Gastroesophageal sphincter (tissue), 4 donors: Measurements from ENCODE around the gene ZBTB8A. TPM values are rescaled to one million over a fixed set of nuclear protein-coding genes. Genes with fewer than 3 reads are reported as not detected.
"Not testable (repeated sequence)": the region's sequence is repeated elsewhere in the genome, so short reads cannot be mapped to it uniquely, and the experiment has no call there.

Experiments
- ATAC-seq: fragments of 150-250 bp; one replicate; pipeline ENCODE4 v1.9.1; 2016; ENCODE audit warnings: mild to moderate bottlenecking, moderate library complexity
- H3K27ac ChIP-seq, 4 donors: fragments of 200-600 bp; sonication (generic) in 3 of 4; 1 replicate in 3 of 4; 2 replicates in 1 of 4; pipeline ENCODE4 v1.5.1; 2016 to 2019
- H3K27me3 ChIP-seq: fragments of 200-600 bp; sonication (generic); one replicate; pipeline ENCODE4 v1.5.1; 2019
- H3K36me3 ChIP-seq, 2 donors: fragments of 200-600 bp; sonication (generic); one replicate each; pipeline ENCODE4 v1.5.1; 2019; ENCODE audit warnings: control low read depth in 1 of 2
- H3K4me1 ChIP-seq, 3 donors: fragments of 200-600 bp; sonication (generic); 1 replicate in 2 of 3; 2 replicates in 1 of 3; pipeline ENCODE4 v1.5.1; 2016 to 2019; ENCODE audit warnings: control low read depth in 2 of 3
- H3K4me3 ChIP-seq, 2 donors: fragments of 200-600 bp; sonication (generic); one replicate each; pipeline ENCODE4 v1.5.1; 2019; ENCODE audit warnings: mild to moderate bottlenecking in 1 of 2, moderate library complexity in 1 of 2
- H3K9me3 ChIP-seq, 3 donors: fragments of 200-600 bp; sonication (generic); one replicate each; pipeline ENCODE4 v1.5.1; 2017 to 2019; ENCODE audit warnings: control low read depth in 2 of 3
- EP300 ChIP-seq: sonication (generic); formaldehyde crosslinking; IDR thresholded peaks from one replicate; pipeline ENCODE4 v1.6.1; 2017; ENCODE audit warnings: antibody characterized with exemption, mild to moderate bottlenecking
- POLR2A ChIP-seq, 2 donors: fragments of 450-650 bp; IDR thresholded peaks; one replicate each; pipeline ENCODE4 v1.6.1; 2017; ENCODE audit warnings: antibody characterized with exemption in 2 of 2, mild to moderate bottlenecking in 2 of 2, moderate library complexity in 1 of 2
- POLR2AphosphoS5 ChIP-seq: sonication (generic); formaldehyde crosslinking; IDR thresholded peaks from one replicate; pipeline ENCODE4 v1.6.1; 2017; ENCODE audit warnings: antibody characterized with exemption
- WGBS, 2 donors: methylation state at CpG; one replicate each; pipeline ENCODE4 v1.1.5; 2018; ENCODE audit warnings: low coverage in 1 of 2; 5-methylcytosine and 5-hydroxymethylcytosine counted together
- total RNA-seq, 4 donors: library from RNA; depleted of rRNA; stranded (reverse); fragments of >200 nt; gene quantifications; one replicate each; pipeline ENCODE4 v1.1.0, GENCODE V29; 2016
- TF ChIP-seq, protein P1 (sequence below), 4 experiments: fragments of 200-600 bp in 2 of 4; fragments of 450-650 bp in 2 of 4; sonication (generic) in 1 of 4; IDR thresholded peaks; one replicate each; pipeline ENCODE4 v1.5.1; 2017 to 2019; ENCODE audit warnings: antibody characterized with exemption in 4 of 4, mild to moderate bottlenecking in 2 of 4, moderate library complexity in 2 of 4

ZBTB8A gene
- total RNA-seq, 4 donors from 2014 or later: 8.4 to 10.9 (median 9.0) TPM

DNA sequence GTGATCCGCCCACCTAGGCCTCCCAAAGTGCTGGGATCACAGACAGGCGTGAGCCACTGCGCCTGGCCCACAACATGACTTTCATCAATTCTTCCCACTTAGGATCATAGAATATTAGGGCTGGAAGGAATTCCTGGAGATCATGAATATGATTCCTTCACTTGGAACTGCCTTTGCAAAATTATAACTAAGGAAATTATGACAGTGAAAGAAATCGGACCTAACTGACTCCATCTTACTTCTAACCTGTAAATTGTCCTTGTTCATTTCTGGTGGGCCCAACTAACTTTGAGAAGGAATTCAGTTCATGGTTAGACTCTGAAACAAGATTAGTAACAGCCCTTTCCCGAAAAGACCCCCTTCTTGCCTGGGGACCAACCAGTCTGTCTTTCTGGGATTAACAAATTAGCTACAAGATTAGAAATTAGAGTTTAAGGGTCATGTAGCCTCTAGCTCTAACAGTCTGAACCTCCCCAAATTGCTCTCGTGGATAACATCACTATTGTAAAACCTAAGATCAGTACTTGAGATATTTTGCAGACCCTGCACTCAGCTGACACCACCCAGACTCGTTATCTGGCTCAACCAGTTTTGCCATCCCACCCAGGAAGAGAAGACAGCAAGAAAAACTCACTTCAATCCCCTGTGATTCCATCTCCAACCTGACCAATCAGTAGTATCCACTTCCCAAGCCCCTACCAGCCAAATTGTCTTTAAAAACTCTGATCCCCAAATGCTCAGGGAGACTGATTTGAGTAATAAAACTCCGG is 96.5 kb downstream of the ZBTB8A start:
- Histone ChIP-seq H3K9me3 (no peaks in the 10 kb centered on the region), H3K27me3 (no peaks in the 10 kb centered on the region), H3K4me3 (no peak overlapping the region), H3K27ac (no peak overlapping the region), H3K36me3 (peaks cover 0 to 44% of the 10 kb centered on the region in 2 donors), H3K4me1 (no peaks in the 10 kb centered on the region)
- 92 to 97% methylated on average over 6 to 8 of the region's 8 CpGs for whole genome bisulfite sequencing, 2 donors
- TF ChIP-seq, protein P1, sequence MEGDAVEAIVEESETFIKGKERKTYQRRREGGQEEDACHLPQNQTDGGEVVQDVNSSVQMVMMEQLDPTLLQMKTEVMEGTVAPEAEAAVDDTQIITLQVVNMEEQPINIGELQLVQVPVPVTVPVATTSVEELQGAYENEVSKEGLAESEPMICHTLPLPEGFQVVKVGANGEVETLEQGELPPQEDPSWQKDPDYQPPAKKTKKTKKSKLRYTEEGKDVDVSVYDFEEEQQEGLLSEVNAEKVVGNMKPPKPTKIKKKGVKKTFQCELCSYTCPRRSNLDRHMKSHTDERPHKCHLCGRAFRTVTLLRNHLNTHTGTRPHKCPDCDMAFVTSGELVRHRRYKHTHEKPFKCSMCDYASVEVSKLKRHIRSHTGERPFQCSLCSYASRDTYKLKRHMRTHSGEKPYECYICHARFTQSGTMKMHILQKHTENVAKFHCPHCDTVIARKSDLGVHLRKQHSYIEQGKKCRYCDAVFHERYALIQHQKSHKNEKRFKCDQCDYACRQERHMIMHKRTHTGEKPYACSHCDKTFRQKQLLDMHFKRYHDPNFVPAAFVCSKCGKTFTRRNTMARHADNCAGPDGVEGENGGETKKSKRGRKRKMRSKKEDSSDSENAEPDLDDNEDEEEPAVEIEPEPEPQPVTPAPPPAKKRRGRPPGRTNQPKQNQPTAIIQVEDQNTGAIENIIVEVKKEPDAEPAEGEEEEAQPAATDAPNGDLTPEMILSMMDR (IDR thresholded peaks at IDR 0.05): no peak
- no peak for TF ChIP-seq POLR2A (IDR thresholded peaks at IDR 0.05)
- no peak for TF ChIP-seq EP300
- no peak for TF ChIP-seq POLR2AphosphoS5
- ATAC-seq: no peak

DNA sequence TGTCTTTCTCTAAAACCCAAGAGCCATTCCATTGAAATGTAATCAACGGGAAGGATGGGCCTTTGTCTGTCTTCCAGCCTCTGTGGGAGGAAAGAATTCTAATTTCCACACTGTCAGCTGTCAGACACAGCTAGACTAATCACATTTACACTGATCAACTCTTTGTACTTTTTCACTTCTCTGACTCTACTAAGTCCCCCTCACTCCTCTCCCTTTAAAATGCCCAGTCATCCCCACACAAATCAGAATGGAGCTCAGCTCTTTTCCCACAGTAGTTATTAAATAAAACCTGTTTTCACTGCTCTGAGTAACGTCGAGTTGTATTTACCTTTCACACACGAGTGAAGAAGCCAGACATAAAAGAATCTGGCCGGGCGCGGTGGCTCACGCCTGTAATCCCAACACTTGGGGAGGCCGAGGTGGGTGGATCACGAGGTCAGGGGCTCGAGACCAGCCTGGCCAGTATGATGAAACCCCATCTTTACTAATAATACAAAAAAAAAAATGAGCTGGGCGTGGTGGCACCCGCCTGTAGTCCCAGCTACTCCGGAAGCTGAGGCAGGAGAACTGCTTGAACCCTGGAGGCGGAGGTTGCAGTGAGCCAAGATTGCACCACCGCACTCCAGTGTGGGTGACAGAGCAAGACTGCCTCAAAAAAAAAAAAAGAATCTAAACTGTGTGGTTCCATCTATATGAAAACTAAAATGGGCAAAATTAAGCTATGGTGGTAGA is 97.9 kb downstream of the ZBTB8A start:
- ATAC-seq: no peak
- 81 to 82% methylated on average over 2 to 13 of the region's 16 CpGs for WGBS, 2 donors
- H3K27me3 ChIP-seq: no peaks in the 10 kb centered on the region
- H3K36me3 ChIP-seq: peaks cover 0 to 38% of the 10 kb centered on the region in 2 donors
- no peak overlapping the region for H3K27ac ChIP-seq
- H3K4me1 ChIP-seq: no peaks in the 10 kb centered on the region
- H3K4me3 ChIP-seq: no peak overlapping the region
- no peaks in the 10 kb centered on the region for H3K9me3 ChIP-seq
- no peak for TF ChIP-seq POLR2AphosphoS5

DNA sequence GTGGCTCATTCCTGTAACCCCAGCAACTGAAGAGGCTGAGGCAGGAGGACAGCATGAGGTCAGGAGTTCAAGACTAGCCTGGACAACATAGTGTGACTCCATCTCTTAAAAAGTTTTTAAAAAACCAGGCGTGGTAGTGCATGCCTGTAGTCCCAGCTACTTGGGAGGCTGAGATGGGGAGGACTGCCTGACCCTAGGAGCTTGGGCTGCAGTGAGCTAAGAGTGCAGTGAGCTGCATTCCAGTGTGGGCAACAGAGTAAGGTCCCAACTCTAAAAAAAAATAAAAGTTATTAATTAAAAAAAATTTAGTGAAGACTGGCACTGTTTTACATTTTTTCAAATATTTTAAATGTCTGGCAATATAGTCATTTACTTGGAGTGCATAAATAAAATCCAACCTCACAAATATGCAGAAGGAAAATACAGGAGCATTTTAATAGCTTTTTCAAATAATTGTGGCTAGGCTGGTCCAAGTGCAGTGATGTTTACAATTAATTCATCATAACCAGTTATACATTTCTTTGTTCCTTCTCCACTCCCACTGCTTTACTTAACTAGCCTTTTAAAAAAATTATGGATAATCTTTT is 100.4 kb downstream of the ZBTB8A start:
- Histone ChIP-seq H3K4me1 (no peaks in the 10 kb centered on the region), H3K27ac (no peak overlapping the region), H3K9me3 (no peaks in the 10 kb centered on the region), H3K27me3 (no peaks in the 10 kb centered on the region), H3K4me3 (no peak overlapping the region), H3K36me3 (peaks cover 0 to 13% of the 10 kb centered on the region in 2 donors)
- 80 to 100% methylated on average over 1 of the region's 1 CpG for WGBS, 2 donors
- no peak for ATAC-seq
- TF ChIP-seq POLR2AphosphoS5 (no peak), POLR2A (IDR thresholded peaks at IDR 0.05) (no peak), EP300 (no peak)
- TF ChIP-seq, protein P1 (IDR thresholded peaks at IDR 0.05): no peak

- not testable (repeated sequence) for H3K27me3 ChIP-seq, H3K9me3 ChIP-seq, ATAC-seq, H3K27ac ChIP-seq, H3K4me3 ChIP-seq
- Histone ChIP-seq H3K4me1 (peaks cover 0 to 10% (median 0%) of the 10 kb centered on the region in 3 donors), H3K36me3 (peaks cover 0 to 22% of the 10 kb centered on the region in 2 donors)
- 77 to 78% methylated on average over 7 of the region's 8 CpGs for WGBS, 2 donors
These were observed 103.1 kb downstream of the ZBTB8A start for GRCh38 chr1:32642292-32642827.

GRCh38 chr1:32644426-32644825 is 105.2 kb downstream of the ZBTB8A start:
- H3K27me3 ChIP-seq: no peaks in the 10 kb centered on the region
- peaks cover 0 to 30% (median 4%) of the 10 kb centered on the region in 3 donors for H3K4me1 ChIP-seq
- 77 to 94% methylated on average over 3 to 4 of the region's 4 CpGs for WGBS, 2 donors
- TF ChIP-seq, protein P1 (IDR thresholded peaks at IDR 0.05): no peak
- TF ChIP-seq POLR2AphosphoS5 (no peak), POLR2A (IDR thresholded peaks at IDR 0.05) (no peak), EP300 (no peak)
- ATAC-seq: no peak
- H3K36me3 ChIP-seq: peaks cover 0 to 11% of the 10 kb centered on the region in 2 donors
- H3K9me3 ChIP-seq: no peaks in the 10 kb centered on the region
- H3K27ac ChIP-seq: no peak overlapping the region
- H3K4me3 ChIP-seq: no peak overlapping the region
